K562 (cell line): ENCODE data around the gene DAGLB.
"Not testable (repeated sequence)": the region's sequence is repeated elsewhere in the genome, so short reads cannot be mapped to it uniquely, and the experiment has no call there.

Source experiments
- CTCF ChIP-seq, 3 experiments: IDR thresholded peaks in 2 of 3; conservative IDR thresholded peaks in 1 of 3; 2 replicates each; pipeline ENCODE4 v1.5.1; 2011 to 2012; ENCODE audit warnings: low read length in 3 of 3, mild to moderate bottlenecking in 3 of 3, control low read depth in 2 of 3, improper control_type of control experiment in 1 of 3, inconsistent platforms in 1 of 3, low read depth in 1 of 3, mixed read lengths in 1 of 3, moderate library complexity in 1 of 3; ENCODE audit not compliant: insufficient read depth in 2 of 3
- ELF4 ChIP-seq: fragments of 450-650 bp; formaldehyde crosslinking; IDR thresholded peaks from 2 replicates; pipeline ENCODE4 v1.4.0; 2022; ENCODE audit warnings: missing genetic modification characterization
- HNRNPL ChIP-seq: fragments of 200-400 bp; formaldehyde crosslinking; IDR thresholded peaks from 2 replicates; pipeline ENCODE4 v1.6.1; 2017; ENCODE audit warnings: low read depth, mild to moderate bottlenecking, low read length
- SP1 ChIP-seq: sonication (generic); formaldehyde crosslinking; IDR thresholded peaks from 2 replicates; pipeline ENCODE4 v1.8.1; 2022; ENCODE audit warnings: mild to moderate bottlenecking, missing genetic modification reagents
- TRIM28 ChIP-seq: fragments of 450-650 bp; IDR thresholded peaks from 2 replicates; pipeline ENCODE4 v1.6.1; 2017
- TF ChIP-seq, protein P1 (sequence below): fragments of 450-650 bp; IDR thresholded peaks from 2 replicates; pipeline ENCODE4 v1.6.1; 2016
- TF ChIP-seq, protein P2 (sequence below): fragments of 450-650 bp; IDR thresholded peaks from 2 replicates; pipeline ENCODE4 v1.6.1; 2016; ENCODE audit warnings: missing biosample characterization, missing genetic modification characterization

DNA sequence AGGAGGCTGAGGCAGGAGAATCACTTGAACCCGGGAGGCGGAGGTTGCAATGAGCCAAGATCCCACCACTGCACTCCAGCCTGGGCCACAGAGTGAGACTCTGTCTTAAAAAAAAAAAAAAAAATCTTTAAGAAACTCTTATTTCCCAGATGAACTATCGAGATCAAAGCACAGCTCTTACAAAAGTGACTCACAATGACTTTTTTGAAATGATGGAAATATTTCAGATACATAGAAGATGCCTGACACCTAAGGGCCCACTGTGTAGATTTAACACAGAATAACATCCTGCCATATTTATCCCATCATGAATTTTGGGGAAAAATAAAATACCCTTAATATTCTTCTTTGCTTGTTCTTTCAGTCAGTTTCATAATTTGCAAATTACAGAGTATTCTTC lies 10.9 kb upstream of the DAGLB start:
- not testable (repeated sequence) for TF ChIP-seq CTCF (IDR thresholded peaks at IDR 0.05 in 2 of 3, conservative IDR thresholded peaks at IDR 0.05 in 1 of 3; ENCODE audit: insufficient read depth in 2 of 3, low read depth in 1 of 3, low read length in 3 of 3); TRIM28; ELF4 (CRISPR knock-in tag); HNRNPL; SP1 (CRISPR knock-in tag)
- TF ChIP-seq, protein P1, sequence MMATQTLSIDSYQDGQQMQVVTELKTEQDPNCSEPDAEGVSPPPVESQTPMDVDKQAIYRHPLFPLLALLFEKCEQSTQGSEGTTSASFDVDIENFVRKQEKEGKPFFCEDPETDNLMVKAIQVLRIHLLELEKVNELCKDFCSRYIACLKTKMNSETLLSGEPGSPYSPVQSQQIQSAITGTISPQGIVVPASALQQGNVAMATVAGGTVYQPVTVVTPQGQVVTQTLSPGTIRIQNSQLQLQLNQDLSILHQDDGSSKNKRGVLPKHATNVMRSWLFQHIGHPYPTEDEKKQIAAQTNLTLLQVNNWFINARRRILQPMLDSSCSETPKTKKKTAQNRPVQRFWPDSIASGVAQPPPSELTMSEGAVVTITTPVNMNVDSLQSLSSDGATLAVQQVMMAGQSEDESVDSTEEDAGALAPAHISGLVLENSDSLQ, result not testable (repeated sequence)
- TF ChIP-seq, protein P2, sequence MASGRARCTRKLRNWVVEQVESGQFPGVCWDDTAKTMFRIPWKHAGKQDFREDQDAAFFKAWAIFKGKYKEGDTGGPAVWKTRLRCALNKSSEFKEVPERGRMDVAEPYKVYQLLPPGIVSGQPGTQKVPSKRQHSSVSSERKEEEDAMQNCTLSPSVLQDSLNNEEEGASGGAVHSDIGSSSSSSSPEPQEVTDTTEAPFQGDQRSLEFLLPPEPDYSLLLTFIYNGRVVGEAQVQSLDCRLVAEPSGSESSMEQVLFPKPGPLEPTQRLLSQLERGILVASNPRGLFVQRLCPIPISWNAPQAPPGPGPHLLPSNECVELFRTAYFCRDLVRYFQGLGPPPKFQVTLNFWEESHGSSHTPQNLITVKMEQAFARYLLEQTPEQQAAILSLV (tag), result not testable (repeated sequence)
